IMR-90 (cell line): ENCODE results near the gene BTD.

Experiments
- BHLHE40 ChIP-seq: fragments of 150-350 bp; IDR thresholded peaks from 2 replicates; pipeline ENCODE4 v1.6.1; 2016; ENCODE audit warnings: mild to moderate bottlenecking, low read depth, low read length
- POLR2A ChIP-seq: IDR thresholded peaks from 2 replicates; pipeline ENCODE4 v1.6.1; 2012; ENCODE audit warnings: mild to moderate bottlenecking, low read depth, low read length
- SMC3 ChIP-seq: fragments of 150-350 bp; IDR thresholded peaks from 2 replicates; pipeline ENCODE4 v1.6.1; 2016; ENCODE audit warnings: low read depth, mild to moderate bottlenecking, antibody characterized with exemption, low read length, moderate library complexity
- TF ChIP-seq, protein P1 (sequence below): fragments of 150-350 bp; IDR thresholded peaks from 2 replicates; pipeline ENCODE4 v1.6.1; 2017; ENCODE audit warnings: mild to moderate bottlenecking, antibody characterized with exemption, low read length, low read depth
- TF ChIP-seq, protein P2 (sequence below): conservative IDR thresholded peaks from 2 replicates; pipeline ENCODE4 v1.5.1; 2012; ENCODE audit warnings: mild to moderate bottlenecking, low read depth, low read length, improper control_type of control experiment
- TF ChIP-seq, protein P3 (sequence below): fragments of 150-350 bp; IDR thresholded peaks from 2 replicates; pipeline ENCODE4 v1.6.1; 2016; ENCODE audit warnings: low read depth, mild to moderate bottlenecking, low read length, moderate library complexity, borderline replicate concordance

DNA sequence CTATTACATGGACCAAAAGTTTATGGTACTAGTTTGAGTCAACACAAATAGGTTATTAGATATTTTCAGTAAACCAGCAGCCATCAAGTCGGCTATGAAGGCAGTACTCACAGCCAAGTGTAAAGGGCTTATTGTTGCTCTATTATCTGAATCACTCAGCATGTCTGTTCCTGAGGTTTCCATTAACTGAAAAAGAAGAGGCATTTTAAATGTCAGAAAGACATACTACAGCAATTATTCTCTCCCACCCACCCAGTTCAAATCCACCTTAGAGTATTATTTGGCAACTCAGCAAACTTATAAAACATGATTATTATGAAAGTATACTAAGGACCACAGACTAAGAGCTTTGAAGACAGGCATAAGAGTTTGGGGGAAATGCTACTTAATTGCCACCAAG, 93.1 kb downstream of the BTD start:
- TF ChIP-seq, protein P1, sequence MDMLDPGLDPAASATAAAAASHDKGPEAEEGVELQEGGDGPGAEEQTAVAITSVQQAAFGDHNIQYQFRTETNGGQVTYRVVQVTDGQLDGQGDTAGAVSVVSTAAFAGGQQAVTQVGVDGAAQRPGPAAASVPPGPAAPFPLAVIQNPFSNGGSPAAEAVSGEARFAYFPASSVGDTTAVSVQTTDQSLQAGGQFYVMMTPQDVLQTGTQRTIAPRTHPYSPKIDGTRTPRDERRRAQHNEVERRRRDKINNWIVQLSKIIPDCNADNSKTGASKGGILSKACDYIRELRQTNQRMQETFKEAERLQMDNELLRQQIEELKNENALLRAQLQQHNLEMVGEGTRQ = no peak
- TF ChIP-seq BHLHE40 (no peak), SMC3 (no peak), POLR2A (no peak)
- TF ChIP-seq, protein P2, sequence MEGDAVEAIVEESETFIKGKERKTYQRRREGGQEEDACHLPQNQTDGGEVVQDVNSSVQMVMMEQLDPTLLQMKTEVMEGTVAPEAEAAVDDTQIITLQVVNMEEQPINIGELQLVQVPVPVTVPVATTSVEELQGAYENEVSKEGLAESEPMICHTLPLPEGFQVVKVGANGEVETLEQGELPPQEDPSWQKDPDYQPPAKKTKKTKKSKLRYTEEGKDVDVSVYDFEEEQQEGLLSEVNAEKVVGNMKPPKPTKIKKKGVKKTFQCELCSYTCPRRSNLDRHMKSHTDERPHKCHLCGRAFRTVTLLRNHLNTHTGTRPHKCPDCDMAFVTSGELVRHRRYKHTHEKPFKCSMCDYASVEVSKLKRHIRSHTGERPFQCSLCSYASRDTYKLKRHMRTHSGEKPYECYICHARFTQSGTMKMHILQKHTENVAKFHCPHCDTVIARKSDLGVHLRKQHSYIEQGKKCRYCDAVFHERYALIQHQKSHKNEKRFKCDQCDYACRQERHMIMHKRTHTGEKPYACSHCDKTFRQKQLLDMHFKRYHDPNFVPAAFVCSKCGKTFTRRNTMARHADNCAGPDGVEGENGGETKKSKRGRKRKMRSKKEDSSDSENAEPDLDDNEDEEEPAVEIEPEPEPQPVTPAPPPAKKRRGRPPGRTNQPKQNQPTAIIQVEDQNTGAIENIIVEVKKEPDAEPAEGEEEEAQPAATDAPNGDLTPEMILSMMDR = no peak
- TF ChIP-seq, protein P3, sequence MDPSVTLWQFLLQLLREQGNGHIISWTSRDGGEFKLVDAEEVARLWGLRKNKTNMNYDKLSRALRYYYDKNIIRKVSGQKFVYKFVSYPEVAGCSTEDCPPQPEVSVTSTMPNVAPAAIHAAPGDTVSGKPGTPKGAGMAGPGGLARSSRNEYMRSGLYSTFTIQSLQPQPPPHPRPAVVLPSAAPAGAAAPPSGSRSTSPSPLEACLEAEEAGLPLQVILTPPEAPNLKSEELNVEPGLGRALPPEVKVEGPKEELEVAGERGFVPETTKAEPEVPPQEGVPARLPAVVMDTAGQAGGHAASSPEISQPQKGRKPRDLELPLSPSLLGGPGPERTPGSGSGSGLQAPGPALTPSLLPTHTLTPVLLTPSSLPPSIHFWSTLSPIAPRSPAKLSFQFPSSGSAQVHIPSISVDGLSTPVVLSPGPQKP = no peak
